ENCODE results near the gene KRTAP4-5.
"Not testable (repeated sequence)": the region's sequence is repeated elsewhere in the genome, so short reads cannot be mapped to it uniquely, and the experiment has no call there.

Gene KRTAP4-5

DNA sequence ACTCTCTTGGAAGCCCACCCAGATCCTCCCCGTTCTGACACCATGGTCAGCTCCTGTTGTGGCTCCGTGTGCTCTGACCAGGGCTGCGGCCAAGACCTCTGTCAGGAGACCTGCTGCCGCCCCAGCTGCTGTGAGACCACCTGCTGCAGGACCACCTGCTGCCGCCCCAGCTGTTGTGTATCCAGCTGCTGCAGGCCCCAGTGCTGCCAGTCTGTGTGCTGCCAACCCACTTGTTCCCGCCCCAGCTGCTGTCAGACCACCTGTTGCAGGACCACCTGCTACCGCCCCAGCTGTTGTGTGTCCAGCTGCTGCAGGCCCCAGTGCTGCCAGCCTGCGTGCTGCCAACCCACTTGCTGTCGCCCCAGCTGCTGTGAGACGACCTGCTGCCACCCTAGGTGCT, 44.3 kb downstream of the KRTAP4-5 start, which contains the start of gene KRTAP4-9:
Gene KRTAP4-9, plus strand, starts transcription at position 43 of the 400 bp plus-strand sequence. Its CDS starts 0 bp downstream, at position 43.
- not testable (repeated sequence) for DNase-seq

DNA sequence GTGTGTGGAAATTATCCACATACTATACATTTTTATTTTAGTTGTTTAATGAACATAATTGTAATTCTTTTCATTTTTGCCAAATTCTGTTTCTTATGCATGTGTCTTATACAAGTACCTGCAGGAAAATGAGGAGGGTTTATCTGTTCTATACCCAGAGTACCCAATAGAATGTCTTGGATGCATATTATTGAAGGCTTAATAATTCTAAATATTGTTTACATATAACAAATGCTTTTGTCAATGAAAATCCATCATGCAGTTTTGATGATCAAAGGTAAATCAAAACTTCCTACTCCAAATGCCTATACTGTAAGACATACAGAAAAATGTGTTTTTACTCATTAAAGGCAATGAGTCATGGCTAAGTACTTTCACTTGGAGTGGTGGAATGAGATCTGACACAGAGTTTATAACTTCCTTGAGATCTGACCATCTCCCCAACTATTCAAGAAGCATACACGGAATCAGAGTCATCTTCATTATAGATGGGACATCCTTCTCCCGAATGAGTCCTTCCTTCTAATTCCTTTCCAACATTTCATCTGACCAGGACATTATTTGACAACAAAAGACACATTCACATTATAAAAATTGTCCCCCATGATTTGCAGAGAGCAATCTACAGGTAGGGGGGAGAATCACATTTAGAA, 45.1 kb downstream of the KRTAP4-5 start:
- not testable (repeated sequence) for DNase-seq

DNA sequence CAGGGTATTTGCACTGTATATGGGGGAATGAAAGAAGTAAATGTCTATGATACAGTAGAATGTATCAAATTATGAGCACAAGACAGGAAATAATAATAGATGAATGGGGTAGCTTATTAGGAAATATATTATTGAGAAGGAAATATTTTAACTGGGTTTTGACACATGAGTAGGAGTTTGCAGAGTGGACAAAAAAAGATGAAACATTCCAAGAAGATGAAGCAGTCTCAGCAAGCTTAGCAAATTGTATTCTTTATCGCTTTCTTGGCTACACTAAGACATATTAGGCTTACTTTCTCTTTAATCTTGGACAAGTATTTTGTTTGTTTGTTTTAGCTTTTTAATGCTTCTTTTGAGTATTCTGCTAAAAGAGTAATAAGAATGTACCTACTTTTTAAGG, 45.7 kb downstream of the KRTAP4-5 start:
- no peak for DNase-seq

DNA sequence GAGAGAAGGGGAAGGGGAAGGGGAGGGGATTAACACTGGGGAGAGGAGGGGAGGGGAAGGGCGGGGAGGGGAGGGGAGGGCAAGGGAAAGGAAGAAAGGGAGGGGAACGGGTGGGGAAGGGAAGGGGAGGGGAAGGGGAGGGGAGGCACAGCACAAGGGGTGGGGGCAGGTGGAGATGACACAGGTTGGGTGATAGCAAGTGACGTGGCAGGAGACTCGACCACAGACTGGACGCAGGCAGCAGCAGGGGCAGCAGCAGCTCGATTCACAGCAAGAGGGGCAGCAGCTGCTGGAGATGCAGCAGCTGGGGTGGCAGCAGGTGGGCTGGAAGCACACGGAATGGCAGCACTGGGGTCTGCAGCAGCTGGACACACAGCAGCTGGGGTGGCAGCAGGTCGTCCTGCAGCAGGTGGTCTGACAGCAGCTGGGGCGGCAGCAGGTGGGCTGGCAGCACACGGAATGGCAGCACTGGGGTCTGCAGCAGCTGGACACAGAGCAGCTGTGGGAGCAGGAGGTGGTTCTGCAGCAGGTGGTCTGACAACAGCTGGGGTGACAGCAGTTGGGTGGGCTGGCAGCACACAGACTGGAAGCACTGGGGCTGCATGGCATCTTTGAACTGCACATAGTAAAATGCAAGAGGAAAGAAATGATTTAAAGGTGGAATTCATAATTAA, 47.9 kb downstream of the KRTAP4-5 start, which contains the start of gene KRTAP4-16:
Gene KRTAP4-16, minus strand, starts transcription at position 624 of the 674 bp plus-strand sequence. Its CDS starts 0 bp downstream, at position 624.
- DNase-seq = no peak

DNA sequence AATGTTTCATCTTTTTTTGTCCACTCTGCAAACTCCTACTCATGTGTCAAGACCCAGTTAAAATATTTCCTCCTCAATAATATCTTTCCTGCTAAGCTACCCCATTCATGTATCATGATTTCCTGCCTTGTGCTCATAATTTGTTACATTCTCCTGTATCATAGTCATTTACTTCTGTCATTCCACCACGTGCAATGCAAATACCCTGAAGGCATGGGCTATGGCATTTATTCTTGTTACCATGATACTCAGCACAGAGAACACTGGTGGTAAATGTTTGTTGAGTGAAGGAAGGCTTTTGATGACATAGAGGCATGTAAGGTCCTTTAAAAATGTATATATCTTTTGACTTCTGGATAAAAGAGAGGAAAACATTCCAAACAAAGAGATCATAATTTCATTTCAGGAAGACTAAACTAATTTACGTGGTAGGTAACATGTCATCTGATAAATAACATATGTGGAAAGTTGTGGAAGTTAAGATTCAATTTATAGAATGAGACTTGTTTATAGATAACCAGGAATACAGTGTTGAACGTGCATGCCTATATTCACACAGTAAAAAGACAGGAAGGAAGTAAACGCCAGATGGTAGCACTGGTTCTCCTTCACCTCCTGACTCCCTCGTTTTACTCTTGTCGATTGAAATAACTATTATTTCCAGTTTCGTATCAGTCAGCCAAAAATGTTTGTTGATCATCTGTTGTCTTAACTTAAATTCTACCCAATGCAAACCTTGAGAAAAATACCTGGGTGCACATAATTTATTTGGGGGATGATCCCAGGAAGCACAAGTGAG, 49.7 kb downstream of the KRTAP4-5 start:
- not testable (repeated sequence) for DNase-seq

Measured in left hindlimb (tissue), 1 donor.